NCI-H82 (cell line): ENCODE data around the gene AKAP12.

Experiments
- DNase-seq: peaks from one replicate; lab custom pipeline; 2025; lab: John Stamatoyannopoulos, UW

AKAP12 gene

DNA sequence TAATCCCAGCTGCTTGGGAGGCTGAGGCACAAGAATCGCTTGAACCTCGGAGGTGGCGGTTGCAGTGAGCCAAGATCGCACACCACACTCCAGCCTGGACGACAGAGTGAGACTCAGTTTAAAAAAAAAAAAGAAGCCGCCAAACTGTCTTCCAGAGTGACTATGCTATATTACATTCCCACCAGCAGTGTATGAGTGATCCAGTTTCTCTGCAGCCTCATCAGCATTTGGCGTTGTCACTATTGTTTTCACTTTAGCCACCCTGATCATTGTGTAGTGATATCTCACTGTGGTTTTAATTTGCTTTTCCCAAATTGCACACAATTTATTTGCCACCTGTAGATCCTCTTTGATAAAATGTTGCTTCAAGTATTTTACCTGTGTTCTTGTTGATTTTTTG, 6.0 kb upstream of the AKAP12 start:
- DNase-seq, result no peak

DNA sequence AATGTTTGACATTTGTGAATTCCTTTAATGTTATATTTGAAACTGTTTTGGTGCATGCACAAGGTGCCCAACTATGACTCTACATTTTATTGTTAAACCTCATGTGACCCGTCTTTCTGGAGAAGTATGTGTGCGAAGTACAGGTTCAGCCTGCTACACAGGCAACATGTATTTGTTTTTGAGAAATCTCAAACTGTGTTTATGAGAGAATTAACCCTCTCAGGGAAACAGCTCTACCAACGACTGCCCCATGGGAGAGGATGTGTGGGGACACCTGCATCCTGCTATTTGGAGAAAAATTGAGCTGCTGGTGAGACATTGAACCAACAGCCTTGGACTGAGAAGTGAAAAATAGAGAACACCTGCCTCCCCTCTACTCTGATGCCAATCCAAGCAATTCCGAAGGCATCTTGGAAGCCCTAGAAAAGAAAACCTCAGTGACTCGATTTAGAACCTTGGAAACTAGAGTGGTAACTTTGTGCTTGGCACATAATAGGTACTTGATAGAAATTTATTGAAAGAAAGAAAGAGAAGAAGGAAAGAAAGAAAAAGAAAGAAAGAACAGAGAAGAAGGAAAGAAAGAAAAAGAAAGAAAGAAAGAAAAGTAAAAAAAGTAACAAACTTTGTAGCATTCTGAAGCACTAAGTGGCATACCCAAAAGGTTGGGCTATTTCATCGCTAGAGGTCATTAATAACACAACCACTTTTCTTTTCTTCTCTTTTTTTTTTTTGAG, 2.9 kb upstream of the AKAP12 start:
- DNase-seq, result no peak

DNA sequence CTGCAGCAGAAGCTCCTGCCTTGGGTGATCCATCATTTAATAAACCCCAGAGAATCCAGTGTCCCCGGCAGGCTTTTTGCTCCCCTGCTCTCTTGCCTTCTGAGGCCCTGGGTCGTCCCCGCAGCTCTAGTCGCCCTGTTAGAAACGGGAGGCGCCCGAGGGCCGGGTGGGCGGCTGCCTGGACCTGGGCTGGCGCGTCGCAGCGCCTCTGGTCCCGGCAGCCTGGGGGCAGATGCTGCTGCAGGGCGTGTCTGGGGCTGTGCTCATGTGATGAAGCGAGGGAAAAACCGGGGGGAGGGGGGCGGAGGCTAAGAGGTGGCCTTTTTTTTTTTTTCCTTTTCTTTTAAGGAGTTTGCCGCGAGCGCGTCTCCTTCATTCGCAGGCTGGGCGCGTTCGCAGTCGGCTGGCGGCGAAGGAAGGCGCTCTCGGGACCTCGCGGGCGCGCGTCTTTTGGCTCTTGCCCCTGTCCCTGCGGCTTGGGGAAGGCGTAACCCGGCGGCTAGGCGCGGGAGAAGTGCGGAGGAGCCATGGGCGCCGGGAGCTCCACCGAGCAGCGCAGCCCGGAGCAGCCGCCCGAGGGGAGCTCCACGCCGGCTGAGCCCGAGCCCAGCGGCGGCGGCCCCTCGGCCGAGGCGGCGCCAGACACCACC, 394 bp downstream of the AKAP12 start:
- DNase-seq, result peak; percentile 95

DNA sequence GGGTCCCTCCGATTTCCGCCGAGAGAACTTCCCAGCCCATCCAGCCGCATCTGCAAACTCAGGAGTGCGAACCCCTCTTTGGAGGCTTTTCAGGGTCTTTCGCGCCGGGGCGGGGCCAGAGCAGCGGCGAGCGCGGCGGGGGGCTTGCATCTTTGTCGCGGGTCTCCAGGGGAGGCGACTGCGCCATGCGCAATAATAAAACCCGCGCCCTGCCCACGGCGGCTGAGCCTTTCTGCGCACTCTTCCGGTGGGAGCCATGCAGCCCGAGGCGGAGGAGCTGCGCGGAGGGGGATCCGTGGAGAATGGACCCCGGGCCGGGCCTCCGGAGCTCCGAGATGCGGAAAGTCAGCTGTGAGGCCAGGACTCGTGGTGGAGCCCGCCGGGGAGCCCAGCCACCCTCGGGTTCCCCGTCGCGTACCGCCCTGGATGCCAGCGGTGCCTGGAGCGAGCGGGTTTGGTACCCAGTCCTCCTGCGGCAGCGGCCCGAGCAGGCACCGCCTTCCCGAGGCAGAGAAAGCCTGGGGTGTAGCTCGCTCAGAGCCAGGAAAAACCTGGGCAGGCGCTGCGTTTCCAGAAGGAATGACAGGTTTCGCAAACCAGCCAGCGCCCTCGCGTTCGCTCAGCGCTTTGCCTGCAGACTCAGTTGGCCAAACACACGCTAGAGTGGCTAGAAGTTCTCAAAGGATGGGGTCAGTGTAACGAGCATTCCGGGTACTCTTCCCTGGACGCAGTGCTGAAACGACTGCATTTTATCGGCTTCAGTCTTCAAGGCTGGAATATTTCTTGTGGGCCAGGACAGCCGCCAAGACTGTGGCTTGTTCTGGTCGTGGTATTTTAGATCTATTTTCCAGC, 1.2 kb downstream of the AKAP12 start:
- peak; percentile 74 for DNase-seq

DNA sequence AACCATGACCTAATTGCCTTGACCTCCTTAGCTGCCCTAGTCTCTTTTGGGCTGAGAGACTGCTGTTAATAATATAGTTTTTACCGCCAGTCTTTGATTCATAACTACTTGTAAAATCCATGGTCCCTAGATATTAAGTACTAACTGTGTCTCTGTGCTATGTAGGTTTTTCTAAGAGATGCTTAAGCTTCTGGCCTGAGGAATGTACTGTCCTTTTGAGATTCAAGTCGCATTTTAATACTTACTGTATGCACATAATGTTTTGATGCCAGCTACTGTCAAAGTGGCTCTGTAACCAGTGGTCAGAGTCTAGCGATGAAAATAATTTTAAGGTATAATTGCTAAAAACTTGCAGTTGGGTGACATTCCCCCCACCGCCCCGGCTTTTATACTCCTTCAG, 2.1 kb downstream of the AKAP12 start:
- no peak for DNase-seq

DNA sequence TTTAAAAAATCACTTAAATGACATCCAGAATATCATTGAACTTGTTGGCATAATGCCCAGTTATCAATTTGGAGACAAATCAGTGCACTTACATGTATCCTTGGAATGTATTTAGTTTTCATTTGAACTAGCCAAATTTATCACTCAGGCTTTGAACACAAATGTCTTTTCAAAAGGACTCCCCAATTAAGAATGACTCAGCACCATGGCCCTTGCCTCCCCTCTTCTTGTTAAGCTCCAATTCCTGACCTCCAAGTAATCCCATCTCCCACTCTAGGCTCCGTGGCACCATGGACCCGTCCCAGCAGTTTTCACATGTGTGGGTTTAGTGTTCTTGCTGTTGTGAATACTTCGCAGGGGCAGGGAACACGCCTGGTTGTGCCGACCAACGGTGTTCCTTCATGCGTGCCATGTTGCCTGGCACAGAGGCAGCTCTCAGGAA, 2.7 kb downstream of the AKAP12 start:
- peak; percentile 43 for DNase-seq

DNA sequence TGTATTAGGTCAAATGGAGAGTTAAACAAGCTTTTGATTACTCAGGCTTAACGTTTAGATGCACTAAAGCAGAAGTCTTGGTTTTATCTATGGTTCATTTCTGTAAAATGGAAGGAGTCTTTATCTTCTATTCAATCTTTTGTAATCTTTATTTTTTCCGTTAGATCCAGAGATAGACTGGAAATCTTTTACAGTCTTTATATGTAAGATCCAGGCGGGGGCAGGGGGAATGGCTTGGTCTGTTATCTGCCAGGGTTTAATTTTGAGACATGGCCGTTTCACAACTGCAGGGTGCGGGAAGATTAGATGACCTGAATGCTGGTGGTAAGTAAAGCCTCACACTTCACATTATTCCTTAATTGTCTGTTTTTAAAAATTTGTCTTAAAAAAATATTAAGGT, 3.7 kb downstream of the AKAP12 start:
- no peak for DNase-seq

DNA sequence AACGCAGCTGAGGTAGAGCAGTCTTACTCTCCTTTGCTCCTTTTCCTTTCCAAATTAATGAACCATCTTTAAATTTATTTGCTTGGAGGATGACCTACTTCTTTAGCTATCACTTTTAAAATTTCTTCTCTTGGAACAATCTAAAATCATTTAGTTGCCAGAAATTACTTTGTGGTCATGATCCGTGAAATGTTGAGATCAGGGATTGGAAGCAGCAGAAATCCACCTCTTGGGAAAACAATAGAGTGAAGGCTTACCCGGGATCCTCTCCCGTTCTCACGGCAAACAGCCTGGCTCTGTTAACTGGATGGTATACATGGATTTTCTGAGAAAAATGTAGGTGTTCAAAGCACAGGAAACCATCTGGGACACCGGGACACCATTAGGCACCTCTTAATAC, 7.7 kb downstream of the AKAP12 start:
- DNase-seq, result no peak

DNA sequence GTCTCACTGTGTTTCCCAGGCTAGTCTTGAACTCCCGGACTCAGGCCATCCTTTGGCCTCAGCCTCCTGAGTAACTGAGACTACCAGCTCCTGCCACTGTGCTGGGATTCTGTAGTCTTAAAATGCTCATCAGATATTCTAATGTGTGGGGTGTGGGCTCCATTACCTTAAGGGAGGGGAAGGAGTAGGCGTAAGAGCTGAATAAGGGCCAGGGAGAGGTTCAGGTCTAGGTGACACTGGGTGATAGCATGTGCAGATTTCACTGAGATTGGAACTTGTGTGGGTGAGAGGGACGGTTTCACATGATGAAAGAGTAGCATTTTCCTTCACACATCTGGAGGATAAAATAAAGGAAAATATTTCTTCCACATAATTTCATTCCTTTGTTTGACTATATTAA, 8.5 kb downstream of the AKAP12 start:
- no peak for DNase-seq

DNA sequence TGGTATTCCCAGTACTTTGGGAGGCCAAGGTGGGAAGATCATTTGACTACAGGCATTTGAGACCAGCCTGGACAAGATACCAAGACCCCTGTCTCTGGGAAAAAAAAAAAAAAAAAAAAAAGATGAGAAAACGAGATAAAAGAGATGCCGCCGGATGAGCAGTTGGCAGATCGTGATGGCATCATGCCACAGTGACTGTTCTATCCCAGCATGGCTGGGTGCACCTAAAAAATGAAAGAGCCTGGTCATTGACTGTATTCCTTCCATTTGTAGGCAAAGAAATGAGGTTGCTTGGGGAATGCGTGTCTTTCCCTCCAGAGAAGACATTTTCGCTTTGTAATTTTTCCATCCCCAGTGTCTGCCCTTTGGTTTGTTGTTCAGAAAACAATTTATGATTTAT, 12.9 kb downstream of the AKAP12 start:
- DNase-seq, result no peak

DNA sequence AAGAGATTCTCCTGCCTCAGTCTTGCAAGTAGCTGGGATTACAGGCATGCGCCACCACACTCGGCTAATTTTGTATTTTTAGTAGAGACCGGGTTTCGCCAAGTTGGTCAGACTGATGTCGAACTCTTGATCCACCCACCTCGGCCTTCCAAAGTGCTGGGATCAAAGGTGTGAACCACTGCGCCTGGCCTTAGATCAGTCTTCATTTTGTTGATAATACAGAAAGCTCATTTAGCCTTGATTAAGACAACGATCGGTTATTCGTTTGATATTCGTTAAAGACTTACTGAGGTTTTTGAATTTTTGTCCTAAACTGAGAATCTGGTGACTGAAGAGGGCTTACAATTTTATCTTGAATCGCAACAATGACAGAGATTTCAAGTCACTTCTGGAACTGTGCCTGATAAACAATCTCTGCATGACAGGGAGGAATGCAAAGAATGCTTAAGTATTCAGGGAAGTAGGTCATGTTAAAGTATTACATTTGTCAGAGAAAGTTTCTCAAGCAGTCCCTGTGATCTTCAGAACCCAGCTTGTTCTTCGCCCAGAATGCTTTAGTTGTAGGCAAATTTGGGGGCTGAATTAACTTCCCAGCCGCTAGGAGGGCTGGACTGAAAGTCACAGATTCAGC, 14.8 kb downstream of the AKAP12 start:
- no peak for DNase-seq

DNA sequence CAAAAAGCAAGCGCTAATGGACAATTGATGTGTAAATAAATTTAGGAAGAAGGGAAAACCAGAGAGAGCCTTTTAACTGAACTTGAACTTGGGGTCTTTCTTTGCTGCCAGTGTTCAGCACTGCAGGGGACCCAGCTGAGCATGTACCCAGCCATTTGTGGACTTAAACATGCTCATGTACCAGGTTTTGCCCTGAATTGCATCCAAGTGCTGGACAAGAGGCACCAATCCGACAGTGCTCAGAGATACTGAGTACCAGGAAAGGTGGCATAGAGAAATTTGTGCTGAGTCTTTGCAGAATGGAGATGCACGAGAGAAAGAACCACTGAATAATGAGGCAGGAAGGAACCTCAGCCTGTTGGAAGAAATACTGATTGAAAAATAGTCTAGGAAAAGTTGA, 16.0 kb downstream of the AKAP12 start:
- DNase-seq, result no peak

DNA sequence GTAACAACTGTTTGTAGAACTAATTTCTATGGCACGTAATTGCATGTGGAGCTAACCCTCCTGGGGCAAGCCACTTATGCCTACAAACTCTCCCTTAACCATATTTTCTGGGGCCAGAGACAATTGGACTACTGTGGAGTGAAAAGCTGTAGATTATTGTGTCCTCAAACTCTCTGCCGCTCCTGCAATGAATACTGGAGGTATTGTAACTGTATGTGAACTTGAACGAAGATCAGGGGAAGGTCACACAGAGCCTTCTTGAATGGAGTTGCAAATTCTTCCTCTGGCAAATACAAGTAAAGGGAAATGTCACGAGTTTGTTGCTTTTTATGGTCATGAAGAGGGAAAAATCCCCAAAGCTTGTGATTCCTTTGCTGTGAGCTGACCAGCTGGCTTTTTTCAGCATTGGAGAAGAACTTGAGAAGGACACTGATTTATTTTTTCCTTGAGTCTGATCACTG, 18.2 kb downstream of the AKAP12 start:
- DNase-seq, result no peak

DNA sequence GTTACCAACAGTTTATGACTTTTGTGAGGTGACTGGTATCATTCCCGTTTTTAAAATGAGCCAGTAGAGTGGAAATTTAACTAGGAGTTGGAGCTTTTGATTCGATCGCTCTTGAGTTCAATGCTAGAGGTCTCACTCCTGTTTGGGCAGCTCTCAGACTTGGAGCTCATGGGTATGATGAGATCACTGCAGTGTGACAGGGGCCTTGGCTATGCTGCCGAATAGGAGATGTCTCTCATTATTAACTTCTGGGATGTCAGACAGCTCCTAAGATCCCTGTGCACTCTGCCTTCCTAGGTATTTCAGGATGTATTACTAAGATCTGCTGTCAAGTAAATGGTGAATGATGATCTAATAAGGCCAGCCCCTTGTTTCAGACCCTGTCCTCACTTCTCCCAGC, 20.4 kb downstream of the AKAP12 start:
- no peak for DNase-seq

DNA sequence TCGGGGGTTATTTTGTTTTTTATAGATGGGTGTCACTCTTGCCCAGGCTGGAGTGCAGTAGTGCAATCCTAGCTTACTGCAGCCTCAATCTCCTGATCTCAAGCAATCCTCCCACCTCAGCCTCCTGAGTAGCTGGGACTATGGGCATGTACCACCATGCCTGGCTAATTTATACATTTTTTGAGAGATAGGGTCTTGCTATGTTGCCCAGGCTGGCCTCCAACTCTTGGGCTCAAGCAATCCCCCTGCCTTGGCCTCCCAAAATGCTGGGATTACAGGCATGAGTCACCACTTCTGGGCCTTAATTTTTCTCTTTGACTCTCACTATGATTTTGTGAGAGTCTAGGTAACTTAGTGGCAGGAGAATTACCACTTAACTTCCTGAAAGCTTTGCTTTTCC, 23.3 kb downstream of the AKAP12 start:
- DNase-seq, result no peak

DNA sequence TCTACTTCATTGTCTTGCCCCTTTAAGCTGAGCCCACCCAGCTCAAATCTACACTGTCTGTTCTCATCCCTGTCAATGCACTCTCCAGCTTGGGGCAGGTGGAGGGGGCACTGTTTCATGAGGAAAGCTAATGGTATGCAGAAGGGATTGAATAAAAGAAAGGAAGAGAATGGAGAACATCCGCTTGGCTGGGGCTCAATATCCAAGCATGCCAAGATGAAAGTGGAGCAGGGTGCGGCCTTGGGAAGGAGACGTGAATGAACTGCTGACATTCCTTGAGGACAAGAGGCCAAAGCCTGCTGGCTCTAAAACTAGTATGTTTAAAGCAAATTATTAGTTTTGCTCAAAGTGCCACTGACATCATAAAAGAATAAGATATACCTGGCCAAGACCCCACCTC, 24.2 kb downstream of the AKAP12 start:
- no peak for DNase-seq

DNA sequence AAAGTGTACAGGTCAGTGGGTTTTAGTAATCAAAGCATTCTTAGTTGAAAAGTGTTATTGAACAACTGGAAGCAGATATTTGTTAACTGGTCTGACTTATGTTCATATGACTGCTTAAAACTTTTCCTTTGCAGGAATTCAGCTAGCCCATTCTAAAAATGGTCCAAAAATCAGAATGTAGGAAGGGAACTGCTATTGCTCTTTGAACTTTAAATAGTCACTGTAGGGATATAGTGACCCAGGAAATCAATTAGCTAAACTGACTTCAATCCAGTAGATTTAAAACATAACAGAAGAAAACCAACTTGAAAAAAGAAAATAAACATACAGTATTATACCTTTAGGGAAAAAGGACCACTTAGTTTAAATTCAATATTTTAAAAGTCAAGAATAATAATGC, 25.5 kb downstream of the AKAP12 start:
- DNase-seq, result no peak

DNA sequence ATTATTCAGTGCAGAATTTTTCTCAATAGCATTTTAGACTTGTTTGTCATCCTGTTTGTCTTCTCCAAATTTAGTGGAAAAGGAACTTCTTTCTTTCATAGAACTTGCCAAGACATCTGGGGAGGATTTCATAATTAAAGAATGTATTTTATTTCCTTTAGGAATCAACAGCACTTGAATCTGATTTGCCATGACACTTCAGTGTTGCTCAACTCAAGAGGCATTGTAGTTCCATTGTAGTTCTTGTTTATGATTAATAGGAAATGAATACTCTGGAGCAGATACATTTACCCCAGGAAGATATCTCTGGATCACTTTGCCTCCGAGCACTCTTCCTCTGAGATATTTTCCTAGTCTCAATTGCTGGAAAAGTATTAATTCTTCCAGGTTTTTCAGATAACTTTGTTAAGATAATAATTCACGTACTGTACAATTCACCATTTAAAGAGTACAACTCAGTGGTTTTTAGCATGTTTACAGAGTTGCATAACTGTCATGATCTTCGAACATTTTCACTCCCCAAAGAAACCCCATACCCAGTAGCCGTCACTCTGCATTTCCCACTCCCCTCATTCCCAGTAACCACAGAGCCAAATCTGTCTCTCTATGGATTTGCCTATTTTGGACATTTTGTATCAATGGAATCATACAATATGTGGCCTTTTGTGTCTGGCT, 29.7 kb downstream of the AKAP12 start:
- DNase-seq, result no peak

DNA sequence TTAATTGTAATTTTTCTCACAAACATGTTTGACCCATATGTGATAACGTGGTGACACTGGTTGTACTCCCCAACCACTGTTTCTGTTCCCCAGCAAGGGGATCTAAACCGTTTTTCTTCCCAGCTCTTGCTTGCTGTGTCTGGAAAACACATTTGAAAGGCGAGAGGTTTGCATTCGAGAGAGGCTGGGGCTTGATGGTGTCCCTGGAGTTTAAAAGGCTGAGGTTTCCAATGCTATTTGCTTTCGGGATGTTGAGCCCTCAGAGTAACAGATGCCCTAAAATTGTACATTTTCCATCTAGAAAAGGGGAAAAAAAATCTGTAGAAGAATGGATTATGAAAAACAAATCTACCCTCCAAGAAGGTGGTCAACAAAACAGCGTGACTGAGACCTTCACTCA, 35.4 kb downstream of the AKAP12 start:
- DNase-seq, result no peak

DNA sequence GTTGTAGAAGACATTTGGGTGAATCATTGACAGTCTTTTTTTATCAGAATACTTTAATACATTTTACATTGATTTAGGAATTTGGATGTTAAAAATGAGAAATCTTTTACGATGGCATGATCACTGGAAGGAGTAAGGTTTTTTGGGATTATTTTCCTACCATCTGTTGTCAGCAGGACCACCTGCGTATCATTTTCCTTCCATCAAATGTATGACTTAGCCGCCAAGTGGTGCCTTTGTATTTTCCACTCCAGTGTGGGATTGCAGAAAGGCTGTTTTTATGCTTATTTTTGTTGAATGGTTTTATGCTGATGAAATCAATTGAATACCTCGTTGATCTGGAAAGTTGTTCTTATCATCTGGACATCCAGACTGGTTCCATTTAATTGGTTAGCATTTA, 35.8 kb downstream of the AKAP12 start:
- no peak for DNase-seq

DNA sequence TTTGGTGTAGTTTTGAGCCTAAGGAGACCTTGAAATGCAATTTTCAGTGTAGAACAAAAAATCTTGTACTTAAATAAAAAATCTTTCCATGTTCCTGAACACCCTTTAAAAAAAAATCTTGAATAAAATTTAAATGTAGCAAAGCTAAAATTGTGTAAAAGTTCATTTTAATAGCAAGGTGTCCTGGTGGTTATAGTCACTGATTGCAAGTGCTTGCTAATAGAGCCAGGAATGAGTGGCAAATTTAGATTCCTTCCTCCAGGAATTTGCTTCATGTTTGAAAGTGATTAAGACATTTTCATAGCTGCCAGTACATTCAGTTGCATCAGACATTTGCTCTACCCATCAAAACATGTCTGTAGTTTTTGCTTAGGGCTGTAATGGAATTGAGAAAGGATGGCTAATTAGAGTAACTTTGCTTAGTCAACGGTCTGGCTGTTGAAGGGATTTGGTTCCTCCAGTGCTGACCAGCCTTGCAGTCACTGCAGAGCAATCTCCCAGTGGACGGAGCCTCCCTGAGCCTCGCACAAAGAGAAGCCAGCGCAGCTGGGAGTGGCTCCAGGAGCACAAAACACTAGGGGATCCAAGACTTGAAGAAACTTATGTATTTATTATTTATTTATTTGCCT, 36.5 kb downstream of the AKAP12 start:
- DNase-seq, result peak; percentile 16
